NCI-H146 treated with DMSO at 0.1 percent for 48 hours (cell line): Measurements from ENCODE around the gene PLCL2.
"Not testable (repeated sequence)": the region's sequence is repeated elsewhere in the genome, so short reads cannot be mapped to it uniquely, and the experiment has no call there.

ENCODE experiments used
- DNase-seq: peaks from one replicate; lab custom pipeline; 2025; ENCODE audit not compliant: unreplicated experiment; lab: John Stamatoyannopoulos, UW

Gene PLCL2

GRCh38 chr3:17110660-17111396, 226.1 kb downstream of the PLCL2 start:
- DNase-seq, result no peak

GRCh38 chr3:17111586-17111985, 226.8 kb downstream of the PLCL2 start:
- DNase-seq, result no peak

GRCh38 chr3:17115186-17115585, 230.4 kb downstream of the PLCL2 start:
- no peak for DNase-seq

- DNase-seq, result no peak
Observed at GRCh38 chr3:17116007-17116600, 231.3 kb downstream of the PLCL2 start.

- no peak for DNase-seq
Observed at GRCh38 chr3:17118771-17119170, 234.0 kb downstream of the PLCL2 start.

GRCh38 chr3:17119201-17120072, 234.7 kb downstream of the PLCL2 start:
- no peak for DNase-seq

- DNase-seq, result no peak
Observed at GRCh38 chr3:17120115-17120514, 235.4 kb downstream of the PLCL2 start.

- DNase-seq, result no peak
Observed at GRCh38 chr3:17121336-17121735, 236.6 kb downstream of the PLCL2 start.

- DNase-seq, result no peak
Observed at GRCh38 chr3:17122758-17123157, 238.0 kb downstream of the PLCL2 start.

- DNase-seq, result no peak
Observed at GRCh38 chr3:17125738-17126442, 241.1 kb downstream of the PLCL2 start.

GRCh38 chr3:17128671-17129070, 243.9 kb downstream of the PLCL2 start:
- not testable (repeated sequence) for DNase-seq

- no peak for DNase-seq
Observed at GRCh38 chr3:17129556-17129955, 244.8 kb downstream of the PLCL2 start.

- DNase-seq, result no peak
Observed at GRCh38 chr3:17130956-17131355, 246.2 kb downstream of the PLCL2 start.

GRCh38 chr3:17132286-17133115, 247.7 kb downstream of the PLCL2 start:
- no peak for DNase-seq

GRCh38 chr3:17133632-17134545, 249.1 kb downstream of the PLCL2 start:
- DNase-seq, result no peak

GRCh38 chr3:17135696-17136095, 250.9 kb downstream of the PLCL2 start:
- no peak for DNase-seq

GRCh38 chr3:17136136-17136721, 251.5 kb downstream of the PLCL2 start:
- no peak for DNase-seq

GRCh38 chr3:17137321-17137826, 252.6 kb downstream of the PLCL2 start:
- DNase-seq, result no peak
